KMS-11 (cell line): ENCODE measurements around the gene UBE2E2.

Experiments used
- H2AFZ ChIP-seq: fragments of 200-600 bp; sonication (generic); 2 replicates; pipeline ENCODE4 v1.6.1; 2016; ENCODE audit warnings: antibody characterized with exemption, mixed run types, low read depth
- H3K27ac ChIP-seq: fragments of 200-600 bp; sonication (generic); 2 replicates; pipeline ENCODE4 v1.6.1; 2016; ENCODE audit warnings: mild to moderate bottlenecking, mixed run types
- H3K27me3 ChIP-seq: fragments of 200-600 bp; sonication (generic); 2 replicates; pipeline ENCODE4 v1.6.1; 2017; ENCODE audit warnings: mild to moderate bottlenecking, low read depth, mixed run types, moderate library complexity; ENCODE audit not compliant: insufficient read depth
- H3K36me3 ChIP-seq: fragments of 200-600 bp; sonication (generic); 2 replicates; pipeline ENCODE4 v1.6.1; 2017; ENCODE audit warnings: mild to moderate bottlenecking, mixed run types; ENCODE audit not compliant: insufficient read depth
- H3K4me1 ChIP-seq: fragments of 200-600 bp; sonication (generic); 2 replicates; pipeline ENCODE4 v1.6.1; 2016; ENCODE audit warnings: mild to moderate bottlenecking, low read depth, mixed run types; ENCODE audit not compliant: poor library complexity, severe bottlenecking
- H3K4me2 ChIP-seq: fragments of 200-600 bp; sonication (generic); 2 replicates; pipeline ENCODE4 v1.7.0; 2016; ENCODE audit warnings: mild to moderate bottlenecking, mixed run types
- H3K4me3 ChIP-seq: fragments of 200-600 bp; sonication (generic); IDR thresholded peaks from 2 replicates; pipeline ENCODE4 v1.6.1; 2017; ENCODE audit warnings: low read depth, low read length, mixed read lengths; ENCODE audit not compliant: insufficient read depth
- H3K79me2 ChIP-seq: fragments of 200-600 bp; sonication (generic); 2 replicates; pipeline ENCODE4 v1.6.1; 2016; ENCODE audit warnings: low read depth, mixed run types; ENCODE audit not compliant: insufficient read depth
- H3K9ac ChIP-seq: fragments of 200-600 bp; sonication (generic); 2 replicates; pipeline ENCODE4 v1.6.1; 2016; ENCODE audit warnings: mild to moderate bottlenecking, mixed run types
- H4K20me1 ChIP-seq: fragments of 200-600 bp; sonication (generic); 2 replicates; pipeline ENCODE4 v1.6.1; 2016; ENCODE audit warnings: mild to moderate bottlenecking, mixed run types; ENCODE audit not compliant: insufficient read depth
- CTCF ChIP-seq: fragments of 200-600 bp; sonication (generic); conservative IDR thresholded peaks from 2 replicates; pipeline ENCODE4 v1.6.1; 2017; ENCODE audit warnings: low read depth, mild to moderate bottlenecking, antibody characterized with exemption, low read length, moderate library complexity, mixed read lengths

The UBE2E2 gene

GRCh38 chr3:23209103-23209502 lies 6.0 kb downstream of the UBE2E2 start:
- Histone ChIP-seq H3K36me3 (no peaks in the 10 kb centered on the region), H3K79me2 (peaks cover 83% of the 10 kb centered on the region), H3K27me3 (no peaks in the 10 kb centered on the region), H2AFZ (no peak overlapping the region), H4K20me1 (no peaks in the 10 kb centered on the region), H3K4me2 (peak overlapping the region; percentile 70; the same call in 1 of the 2 replicates), H3K27ac (peak overlapping the region; percentile 33; the same call in 1 of the 2 replicates), H3K4me3 (no peak overlapping the region), H3K9ac (no peak overlapping the region), H3K4me1 (peaks cover 74% of the 10 kb centered on the region)
- TF ChIP-seq CTCF: no peak

GRCh38 chr3:23209747-23210487 lies 6.8 kb downstream of the UBE2E2 start:
- no peaks in the 10 kb centered on the region for H3K27me3 ChIP-seq
- H3K4me2 ChIP-seq: peak overlapping the region; percentile 70
- no peaks in the 10 kb centered on the region for H3K36me3 ChIP-seq
- H3K9ac ChIP-seq: no peak overlapping the region
- peak overlapping the region; percentile 21; the same call in 1 of the 2 replicates for H3K27ac ChIP-seq
- TF ChIP-seq CTCF: no peak
- H3K79me2 ChIP-seq: peaks cover 83% of the 10 kb centered on the region
- no peaks in the 10 kb centered on the region for H4K20me1 ChIP-seq
- H3K4me3 ChIP-seq: no peak overlapping the region
- peaks cover 68% of the 10 kb centered on the region for H3K4me1 ChIP-seq
- no peak overlapping the region for H2AFZ ChIP-seq

GRCh38 chr3:23213813-23214212 lies 10.7 kb downstream of the UBE2E2 start:
- TF ChIP-seq CTCF: no peak
- Histone ChIP-seq H3K36me3 (no peaks in the 10 kb centered on the region), H3K27ac (no peak overlapping the region), H3K27me3 (no peaks in the 10 kb centered on the region), H3K4me3 (no peak overlapping the region), H3K4me1 (peaks cover 56% of the 10 kb centered on the region), H2AFZ (no peak overlapping the region), H3K79me2 (peaks cover 76% of the 10 kb centered on the region), H3K9ac (no peak overlapping the region), H4K20me1 (no peaks in the 10 kb centered on the region), H3K4me2 (no peak overlapping the region)

- Histone ChIP-seq H3K9ac (no peak overlapping the region), H3K36me3 (no peaks in the 10 kb centered on the region), H3K27me3 (no peaks in the 10 kb centered on the region), H3K4me2 (peak overlapping the region; percentile 91), H3K4me3 (peak overlapping the region; percentile 34), H3K27ac (peak overlapping the region; percentile 76), H3K4me1 (peaks cover 64% of the 10 kb centered on the region), H4K20me1 (no peaks in the 10 kb centered on the region; the same call in 1 of the 2 replicates), H2AFZ (no peak overlapping the region), H3K79me2 (peaks cover 79% of the 10 kb centered on the region)
- no peak for TF ChIP-seq CTCF
Observed at GRCh38 chr3:23217872-23218554, 14.9 kb downstream of the UBE2E2 start.
